ENCODE results near the gene SLC14A1.
"Not testable (repeated sequence)": the region's sequence is repeated elsewhere in the genome, so short reads cannot be mapped to it uniquely, and the experiment has no call there.

DNA sequence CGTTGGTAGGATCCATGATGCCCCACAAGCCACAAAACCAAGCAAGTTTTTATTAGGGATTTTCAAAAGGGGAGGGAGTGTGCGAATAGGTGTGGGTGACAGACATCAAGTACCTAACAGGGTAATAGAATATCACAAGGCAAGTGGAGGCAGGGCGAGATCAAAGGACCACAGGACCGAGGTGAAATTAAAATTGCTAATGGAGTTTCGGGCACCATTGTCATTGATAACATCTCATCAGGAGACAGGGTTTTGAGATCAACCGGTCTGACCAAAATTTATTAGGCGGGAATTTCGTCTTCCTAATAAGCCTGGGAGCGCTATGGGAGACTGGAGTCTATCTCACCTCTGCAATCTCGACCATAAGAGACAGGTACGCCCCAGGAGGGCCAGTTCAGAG is 33.7 kb downstream of the SLC14A1 start:
- TF ChIP-seq, protein P1, sequence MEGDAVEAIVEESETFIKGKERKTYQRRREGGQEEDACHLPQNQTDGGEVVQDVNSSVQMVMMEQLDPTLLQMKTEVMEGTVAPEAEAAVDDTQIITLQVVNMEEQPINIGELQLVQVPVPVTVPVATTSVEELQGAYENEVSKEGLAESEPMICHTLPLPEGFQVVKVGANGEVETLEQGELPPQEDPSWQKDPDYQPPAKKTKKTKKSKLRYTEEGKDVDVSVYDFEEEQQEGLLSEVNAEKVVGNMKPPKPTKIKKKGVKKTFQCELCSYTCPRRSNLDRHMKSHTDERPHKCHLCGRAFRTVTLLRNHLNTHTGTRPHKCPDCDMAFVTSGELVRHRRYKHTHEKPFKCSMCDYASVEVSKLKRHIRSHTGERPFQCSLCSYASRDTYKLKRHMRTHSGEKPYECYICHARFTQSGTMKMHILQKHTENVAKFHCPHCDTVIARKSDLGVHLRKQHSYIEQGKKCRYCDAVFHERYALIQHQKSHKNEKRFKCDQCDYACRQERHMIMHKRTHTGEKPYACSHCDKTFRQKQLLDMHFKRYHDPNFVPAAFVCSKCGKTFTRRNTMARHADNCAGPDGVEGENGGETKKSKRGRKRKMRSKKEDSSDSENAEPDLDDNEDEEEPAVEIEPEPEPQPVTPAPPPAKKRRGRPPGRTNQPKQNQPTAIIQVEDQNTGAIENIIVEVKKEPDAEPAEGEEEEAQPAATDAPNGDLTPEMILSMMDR (conservative IDR thresholded peaks at IDR 0.05; ENCODE audit: low read depth, low read length), result not testable (repeated sequence)
- not testable (repeated sequence) for TF ChIP-seq EZH2phosphoT487 (IDR thresholded peaks at IDR 0.05; ENCODE audit: borderline replicate concordance, low read length)

Data from PC-3 (cell line).